GM21723 (cell line): ENCODE results near the gene POGLUT2.

Experiments
- ATAC-seq: cut with Tn5 transposase; IDR thresholded peaks from one replicate; pipeline ENCODE4 v1.9.1; 2021; ENCODE audit warnings: mild to moderate bottlenecking, moderate library complexity; ENCODE audit not compliant: unreplicated experiment

POGLUT2 gene

DNA sequence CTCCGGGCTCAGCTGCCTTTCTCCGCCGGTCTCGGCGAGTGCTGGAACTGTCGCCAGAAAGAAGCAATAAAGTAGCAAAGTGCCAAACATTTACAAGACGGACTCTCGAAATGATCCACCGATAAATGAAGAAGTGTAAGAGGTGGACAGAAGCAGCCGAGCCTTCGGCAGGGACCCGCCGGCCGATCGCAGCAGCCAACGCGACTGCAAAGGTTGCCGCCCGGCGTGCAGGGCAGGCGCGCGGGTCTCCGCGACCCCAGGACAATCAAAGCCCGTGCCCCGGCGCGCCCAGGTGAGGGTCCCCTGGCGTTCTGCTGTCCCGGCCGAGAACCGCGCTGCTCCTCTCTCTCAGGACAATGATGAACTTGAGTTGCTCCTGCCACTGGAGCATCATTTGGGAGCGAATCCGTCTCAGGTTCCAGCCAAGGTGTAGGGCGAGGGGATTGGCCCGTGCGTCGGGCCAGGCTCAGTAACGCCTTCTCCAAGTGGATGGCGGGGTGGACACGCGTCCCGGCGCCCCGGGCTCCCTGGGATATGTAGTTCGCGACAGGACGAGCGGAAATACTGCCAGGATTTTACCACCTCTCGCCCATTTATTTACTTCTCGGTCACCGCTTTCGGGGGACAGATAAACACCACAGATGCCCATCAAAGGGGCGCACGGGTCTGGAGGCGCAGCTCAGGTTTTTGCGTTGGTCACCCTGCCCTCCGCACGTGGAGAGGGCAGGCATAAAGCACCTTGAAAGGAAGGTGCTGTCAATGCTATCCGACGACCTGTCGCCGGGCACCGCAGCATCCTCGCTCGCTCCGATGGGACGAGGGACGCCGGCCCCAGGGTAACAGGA lies at the start of gene POGLUT2, which contains the start of gene BIVM:
TSS of gene POGLUT2 (minus strand) at position 396 of the 845 bp plus-strand sequence. CDS start at position 90, 306 bp downstream.
TSS of gene BIVM (plus strand) at position 539 of the 845 bp plus-strand sequence. CDS start 8,149 bp downstream, outside the sequence.
- peak; percentile 86 for ATAC-seq

DNA sequence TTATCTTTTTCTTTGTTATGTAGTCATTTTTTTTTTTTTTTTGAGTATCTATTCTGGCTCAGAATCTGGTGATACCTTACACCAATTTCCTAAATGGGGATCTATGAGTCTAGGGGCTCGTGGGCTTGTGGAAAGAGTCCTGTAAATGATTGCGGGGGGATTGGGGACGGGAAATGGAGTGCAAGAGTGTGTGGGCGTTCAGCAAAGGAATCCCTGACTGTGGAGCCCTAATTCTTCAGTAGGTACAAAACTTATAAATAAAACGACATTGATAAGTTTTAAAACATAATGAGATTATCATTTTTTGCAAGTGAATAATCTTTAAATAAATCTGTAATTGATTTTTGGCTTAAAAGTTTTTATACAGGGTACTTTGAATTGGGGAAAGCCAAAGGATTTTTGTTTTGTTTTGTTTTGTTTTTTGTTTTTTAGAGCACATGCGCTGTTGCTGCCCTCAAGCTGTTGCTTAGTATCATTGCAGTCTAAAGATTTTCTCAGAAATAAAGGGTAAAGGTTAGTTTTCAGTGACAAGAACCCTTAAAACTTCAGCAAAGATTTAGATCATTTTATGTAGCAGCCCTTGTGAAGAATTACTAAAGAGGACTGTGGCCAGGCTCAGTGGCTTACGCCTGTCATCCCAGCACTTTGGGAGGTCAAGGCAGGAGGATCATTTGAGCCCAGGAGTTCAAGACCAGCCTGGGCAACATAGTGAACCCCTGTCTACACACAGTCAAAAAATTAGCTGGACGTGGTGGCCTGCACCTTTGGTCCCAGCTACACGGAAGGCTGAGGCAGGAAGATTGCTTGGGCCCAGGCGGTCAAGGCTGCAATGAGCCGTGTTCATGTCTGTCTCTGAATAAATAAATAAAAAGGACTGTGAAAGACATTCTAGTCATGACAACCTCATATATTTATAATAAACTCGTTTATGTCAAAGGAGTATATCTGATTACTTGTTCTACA lies 48.8 kb upstream of the POGLUT2 start:
- ATAC-seq = no peak

DNA sequence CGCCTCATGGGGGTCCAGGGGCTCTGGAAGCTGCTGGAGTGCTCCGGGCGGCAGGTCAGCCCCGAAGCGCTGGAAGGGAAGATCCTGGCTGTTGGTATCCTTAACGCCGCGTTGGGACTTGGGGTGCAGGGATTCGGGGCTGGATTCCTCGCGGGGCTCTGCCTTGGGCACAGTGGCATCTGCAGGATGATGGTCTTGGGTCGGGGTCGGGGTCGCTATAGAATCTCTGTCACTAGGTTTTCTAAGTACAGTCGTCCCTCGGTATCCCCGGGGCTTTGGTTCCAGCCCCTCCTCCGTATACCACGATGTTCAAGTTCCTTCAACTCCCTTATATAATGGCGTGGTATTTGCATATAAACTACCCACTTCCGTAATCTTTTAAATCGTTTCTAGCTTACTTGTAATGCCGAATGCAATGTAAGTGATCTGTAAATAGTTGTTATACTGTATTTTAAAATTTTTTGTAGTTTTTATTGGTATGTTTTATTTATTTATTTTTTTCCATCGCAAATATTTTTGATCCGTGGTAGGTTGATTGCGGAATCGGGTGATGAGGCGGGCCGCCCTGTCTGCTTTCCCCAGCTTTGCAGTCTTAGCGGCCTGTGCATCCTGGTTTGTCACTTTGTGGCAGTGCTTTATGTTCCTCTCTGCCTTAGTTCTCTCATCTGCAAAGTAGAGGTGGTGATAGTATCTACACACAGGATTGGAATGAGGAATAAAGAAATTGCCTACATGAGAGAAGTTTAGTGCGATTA lies 47.7 kb upstream of the POGLUT2 start:
- ATAC-seq = peak; percentile 44

DNA sequence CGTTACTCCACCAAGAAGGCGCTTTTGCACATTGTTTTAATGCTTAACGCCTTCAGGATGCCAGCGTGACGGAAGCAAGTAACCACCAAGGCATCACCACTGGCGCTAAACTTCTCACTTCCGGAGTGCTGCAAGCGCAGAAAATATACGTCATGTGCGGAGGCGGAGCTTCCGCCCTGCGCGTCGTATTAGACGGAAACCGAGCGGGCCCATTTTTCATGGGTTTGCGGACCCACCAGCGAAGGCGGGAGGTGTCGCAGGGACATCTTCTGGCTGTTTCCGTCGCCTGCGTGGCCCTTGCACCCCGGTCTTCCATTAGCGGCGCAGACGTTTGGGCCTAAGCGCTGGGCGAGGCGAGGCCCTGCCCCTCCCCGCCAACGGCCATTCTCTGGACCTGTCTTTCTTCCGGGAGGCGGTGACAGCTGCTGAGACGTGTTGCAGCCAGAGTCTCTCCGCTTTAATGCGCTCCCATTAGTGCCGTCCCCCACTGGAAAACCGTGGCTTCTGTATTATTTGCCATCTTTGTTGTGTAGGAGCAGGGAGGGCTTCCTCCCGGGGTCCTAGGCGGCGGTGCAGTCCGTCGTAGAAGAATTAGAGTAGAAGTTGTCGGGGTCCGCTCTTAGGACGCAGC lies 47.0 kb upstream of the POGLUT2 start, which contains the start of gene ERCC5:
TSS of gene ERCC5 (plus strand) at position 403 of the 631 bp plus-strand sequence. CDS start 235 bp downstream, outside the sequence.
- peak; percentile 86 for ATAC-seq

DNA sequence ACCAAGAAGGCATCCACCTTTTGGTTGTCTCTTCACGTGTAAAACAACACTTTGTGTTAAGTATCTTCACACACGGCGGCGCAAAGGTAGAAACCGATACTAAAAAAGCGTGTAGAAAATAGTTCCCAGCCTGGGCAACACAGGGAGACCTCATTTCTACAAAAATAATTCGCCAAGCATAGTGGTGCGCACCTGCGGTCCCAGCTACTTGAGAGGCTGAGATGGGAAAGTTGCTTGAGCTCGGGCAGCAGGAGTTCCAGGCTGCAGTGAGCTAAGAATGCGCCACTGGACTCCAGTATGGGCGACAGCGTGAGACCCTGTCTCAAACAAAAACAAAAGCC lies 46.5 kb upstream of the POGLUT2 start:
- ATAC-seq = peak; percentile 22

DNA sequence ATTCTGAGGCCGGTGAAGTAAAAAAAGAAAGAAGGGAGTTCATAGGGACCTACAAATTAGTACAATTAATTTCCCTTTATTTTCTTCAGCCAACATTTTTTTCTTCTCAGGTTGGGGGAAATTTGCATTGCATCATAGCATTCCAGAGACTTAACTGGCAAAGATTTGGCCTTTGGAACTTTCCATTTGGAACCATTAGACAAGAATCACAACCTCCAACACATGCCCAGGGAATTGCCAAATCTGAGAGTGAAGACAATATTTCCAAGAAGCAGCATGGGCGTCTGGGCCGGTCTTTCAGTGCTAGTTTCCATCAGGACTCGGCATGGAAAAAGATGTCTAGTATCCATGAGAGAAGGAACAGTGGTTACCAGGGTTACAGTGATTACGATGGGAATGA lies 40.7 kb upstream of the POGLUT2 start:
- no peak for ATAC-seq

DNA sequence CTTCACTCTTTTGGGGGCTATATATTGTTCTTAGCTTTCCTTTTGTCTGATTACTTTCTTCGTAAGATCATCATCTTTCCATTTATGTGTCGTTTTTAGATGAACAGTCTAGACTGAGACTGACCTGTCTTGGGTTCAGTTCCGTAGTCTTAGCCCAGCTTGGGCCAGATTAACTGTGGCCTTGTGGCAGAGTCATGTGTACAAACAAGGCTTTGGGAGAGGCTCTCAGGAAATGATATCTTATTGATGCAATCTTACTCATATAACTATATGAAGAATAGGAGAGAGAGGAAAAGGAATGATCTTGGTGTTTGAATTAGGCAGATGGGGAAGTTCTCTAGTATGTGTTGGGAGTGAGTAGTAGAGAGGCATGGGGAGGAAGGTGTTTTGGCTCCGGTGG lies 40.2 kb upstream of the POGLUT2 start:
- no peak for ATAC-seq

DNA sequence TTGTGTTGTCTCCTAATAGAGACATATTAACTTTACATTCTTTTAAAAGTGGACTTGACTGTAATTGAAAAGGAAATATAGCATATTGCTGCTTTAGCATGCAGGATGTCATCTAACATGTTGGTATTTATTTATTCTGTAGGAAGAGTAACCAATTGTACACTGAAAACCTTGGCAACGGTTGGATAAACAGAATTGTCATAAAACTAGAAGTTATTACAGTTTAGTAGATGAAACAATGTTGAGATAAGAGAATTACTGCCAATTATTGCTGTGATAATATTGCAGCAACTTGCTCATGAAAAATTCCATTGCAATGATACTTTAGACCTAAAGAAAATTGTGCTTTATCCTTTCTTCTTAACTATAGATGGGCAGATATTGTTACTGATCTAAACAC lies 39.5 kb upstream of the POGLUT2 start:
- ATAC-seq = no peak

DNA sequence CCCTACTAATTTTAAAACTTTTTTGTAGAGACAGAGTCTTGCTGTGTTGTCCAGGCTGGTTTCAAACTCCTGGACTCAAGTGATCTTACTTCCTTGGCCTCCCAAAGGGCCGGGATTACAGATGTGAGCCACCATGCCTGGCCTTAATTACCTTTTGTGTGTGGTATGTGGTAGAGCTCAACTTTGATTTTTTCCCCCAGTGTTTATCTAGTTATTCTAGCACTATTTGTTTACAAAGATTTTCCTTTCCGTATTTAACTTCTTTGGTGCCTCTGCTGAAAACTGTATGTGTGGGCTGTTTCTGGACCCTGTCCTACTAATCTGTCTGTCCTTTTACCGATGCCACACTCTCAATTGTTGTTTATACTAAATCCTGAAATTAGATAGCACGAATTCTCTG lies 37.7 kb upstream of the POGLUT2 start:
- no peak for ATAC-seq

DNA sequence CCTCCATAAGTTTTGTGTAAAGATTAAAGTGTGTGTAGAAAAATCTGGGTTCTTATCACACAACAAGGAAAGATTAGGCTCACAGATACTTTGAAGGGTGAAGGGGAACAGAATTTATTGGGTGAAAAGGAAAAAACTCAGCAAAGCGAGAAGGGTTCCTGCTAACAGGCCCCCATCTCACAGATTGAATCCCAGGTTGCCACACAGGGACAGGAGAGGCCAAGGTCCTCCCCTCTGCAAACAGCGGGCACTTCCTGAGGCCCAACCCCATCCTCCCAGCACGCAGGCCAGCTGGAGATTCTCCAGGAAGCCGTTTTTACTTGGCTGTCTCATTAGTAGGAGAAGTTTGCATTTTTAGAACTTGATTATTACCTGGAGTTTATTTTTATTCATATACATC lies 31.9 kb upstream of the POGLUT2 start:
- ATAC-seq = no peak

DNA sequence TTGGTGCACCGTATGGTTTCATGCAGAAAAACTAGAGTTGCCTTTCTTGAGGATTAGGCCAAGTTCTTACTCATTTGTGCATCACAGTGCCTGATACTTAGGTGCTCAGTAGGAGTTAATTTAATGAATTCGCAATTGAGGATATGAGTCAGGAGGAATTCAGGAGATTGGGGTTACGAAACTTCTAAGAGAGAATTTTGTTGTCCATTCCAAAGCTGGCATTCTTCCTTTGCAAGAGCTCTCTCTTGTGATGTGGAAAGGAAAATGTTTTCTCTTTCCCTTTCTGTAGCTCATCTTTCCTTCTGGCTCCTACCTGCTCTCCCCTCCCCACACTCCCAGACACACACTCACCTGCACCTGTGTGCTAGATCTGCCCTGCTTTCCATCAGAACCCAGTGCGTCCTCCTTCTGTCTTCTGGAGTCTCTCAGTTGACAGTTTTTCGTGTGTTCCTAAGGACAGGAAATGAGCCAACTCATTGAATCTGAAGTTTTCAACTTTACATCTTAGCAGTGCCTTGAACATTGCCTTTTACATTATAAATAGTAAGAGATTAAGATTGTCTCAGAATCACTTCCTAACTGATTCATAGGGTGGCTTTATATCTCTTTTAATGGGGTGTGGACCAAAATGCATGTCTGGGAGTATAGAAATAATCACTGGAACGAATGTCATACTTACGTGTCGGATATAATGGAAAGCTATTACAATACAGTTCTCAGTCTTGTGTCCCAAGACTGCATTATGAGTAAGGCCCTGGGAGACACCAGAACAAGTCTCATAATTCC lies 27.3 kb upstream of the POGLUT2 start:
- no peak for ATAC-seq

DNA sequence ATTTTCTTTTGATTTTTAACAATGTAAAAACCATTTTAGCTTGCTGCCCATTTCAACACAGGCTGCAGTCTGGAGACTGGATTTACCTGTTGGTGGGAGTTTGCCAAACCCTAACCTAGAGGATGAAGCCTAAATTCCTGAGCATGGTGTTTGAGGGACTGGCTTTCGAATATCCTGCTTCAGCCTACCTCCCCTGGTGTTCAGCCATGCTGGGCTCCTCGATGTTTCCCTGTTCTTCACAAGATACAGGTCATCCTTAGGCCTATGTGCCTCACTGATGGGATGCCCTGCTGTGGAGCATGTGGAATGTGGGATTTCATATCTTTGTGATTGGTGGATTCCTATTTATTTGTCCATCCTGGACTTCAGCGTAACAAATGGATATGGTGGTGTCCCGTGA lies 26.6 kb upstream of the POGLUT2 start:
- ATAC-seq = no peak

DNA sequence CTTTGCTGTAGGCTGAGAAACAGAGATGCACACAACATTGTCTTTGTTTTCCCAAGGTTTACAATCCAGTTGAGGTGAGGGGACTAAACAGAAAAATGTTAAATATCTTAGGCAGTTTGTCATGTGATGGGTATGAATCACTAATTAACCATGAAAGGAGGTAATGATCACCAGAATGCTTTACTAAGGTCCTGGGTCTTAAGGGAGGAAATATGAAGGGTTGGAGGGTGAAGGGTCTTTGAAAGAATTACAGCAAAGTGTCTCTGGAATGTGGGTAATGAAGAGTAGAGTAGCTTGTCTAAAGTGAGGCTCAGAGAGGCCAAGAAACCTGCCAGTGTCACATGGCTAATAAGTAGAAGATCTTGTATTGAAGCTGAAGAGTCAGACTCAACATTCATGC lies 19.1 kb upstream of the POGLUT2 start:
- no peak for ATAC-seq

DNA sequence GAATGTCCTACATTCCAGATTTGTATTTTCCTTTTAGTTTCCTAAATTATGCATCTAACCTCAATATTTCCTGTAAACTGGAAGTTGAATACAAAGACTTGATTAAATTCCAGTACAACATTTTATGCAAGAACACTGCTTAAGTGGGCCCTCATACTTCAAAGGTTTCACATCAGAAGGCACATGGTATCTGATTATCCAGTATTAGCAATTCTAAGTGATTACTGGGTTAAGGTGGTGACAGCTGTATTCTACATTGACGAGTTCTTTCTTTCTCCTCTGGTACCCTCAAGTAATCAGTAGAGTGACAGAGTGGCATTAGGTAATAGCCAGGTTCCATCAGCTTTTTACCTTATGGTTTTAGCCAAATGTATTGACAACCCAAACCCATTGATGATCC lies 18.5 kb upstream of the POGLUT2 start:
- ATAC-seq = no peak

DNA sequence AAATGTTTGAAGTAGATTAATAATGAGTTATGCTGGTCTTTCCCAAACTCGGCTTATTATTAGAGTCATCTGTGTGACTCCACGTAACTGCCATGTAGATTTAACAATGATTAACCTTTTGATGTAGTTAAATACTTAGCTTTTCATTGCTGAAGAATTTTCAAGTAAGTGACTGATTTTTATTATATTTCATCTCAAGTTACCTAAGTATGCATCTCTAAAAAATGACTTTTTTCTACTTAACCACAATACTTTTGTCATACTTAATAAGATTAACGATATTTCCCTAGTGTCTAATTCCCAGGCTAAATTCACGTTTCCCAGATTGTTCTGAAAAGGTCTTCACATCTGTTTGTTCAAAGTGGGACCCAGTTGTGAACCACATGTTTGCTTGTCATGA lies 17.9 kb upstream of the POGLUT2 start:
- ATAC-seq = no peak

DNA sequence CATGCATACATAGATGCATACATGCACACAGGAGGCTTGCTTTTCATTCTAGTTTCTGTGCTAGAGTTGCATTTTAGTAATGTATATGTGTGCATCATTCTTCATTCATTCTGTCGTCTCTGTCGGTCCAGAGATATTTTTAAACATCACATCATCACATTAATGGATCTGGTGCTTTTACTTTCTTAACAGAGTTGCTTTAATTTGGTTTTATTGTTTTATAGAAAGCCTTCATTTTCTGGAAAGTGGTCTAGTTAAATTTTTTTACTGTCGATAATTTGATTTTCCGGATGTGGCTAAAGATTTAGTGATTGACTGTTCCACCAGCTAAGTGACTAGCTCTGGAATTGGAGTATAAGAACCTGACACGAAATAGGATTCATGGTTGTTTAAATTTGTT lies 17.0 kb upstream of the POGLUT2 start:
- no peak for ATAC-seq

DNA sequence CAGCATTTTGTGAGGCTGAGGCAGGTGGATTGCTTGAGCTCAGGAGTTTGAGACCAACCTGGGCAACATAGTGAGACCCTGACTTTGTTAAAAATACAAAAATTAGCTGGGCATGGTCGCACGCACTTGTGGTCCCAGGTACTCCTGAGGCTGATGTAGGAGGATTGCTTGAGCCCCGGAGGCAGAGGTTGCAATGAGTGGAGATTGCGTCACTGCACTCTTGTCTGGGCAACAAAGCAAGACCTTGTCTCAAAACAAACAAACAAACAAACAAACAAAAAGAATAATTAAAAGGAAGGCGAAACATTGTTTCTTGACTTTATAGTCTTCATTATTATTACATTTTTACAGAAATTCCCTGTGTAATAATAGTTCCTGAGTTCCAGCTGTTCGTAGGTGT lies 16.0 kb upstream of the POGLUT2 start:
- ATAC-seq = no peak

DNA sequence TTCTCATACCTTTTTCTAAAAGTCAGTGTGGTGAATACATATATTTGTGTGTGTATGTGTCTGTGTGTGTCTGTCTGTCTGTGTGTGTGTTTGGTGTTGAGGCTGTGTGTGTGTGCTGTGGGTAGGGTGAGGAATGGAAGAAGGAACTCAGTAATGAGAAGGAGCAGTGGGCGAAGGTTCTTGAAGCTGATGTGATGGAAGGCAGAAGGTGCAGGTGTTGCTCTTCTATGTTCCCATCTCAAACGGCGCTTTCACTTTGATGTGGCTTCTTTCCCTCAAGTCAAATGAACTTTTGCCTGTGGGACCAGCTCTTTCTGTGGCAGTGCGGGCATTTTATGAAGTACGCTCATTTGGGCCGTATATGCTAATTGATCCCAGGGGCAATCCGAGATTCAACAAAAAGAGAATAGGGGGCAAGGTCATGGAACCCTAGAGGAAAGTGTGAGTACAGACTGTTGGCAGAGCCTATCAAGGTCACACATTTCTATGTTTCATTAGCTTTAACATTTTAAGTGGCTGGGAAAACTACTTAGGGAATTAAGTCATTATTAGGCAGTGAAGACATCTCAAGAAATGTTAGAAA lies 15.3 kb upstream of the POGLUT2 start:
- peak; percentile 45 for ATAC-seq

DNA sequence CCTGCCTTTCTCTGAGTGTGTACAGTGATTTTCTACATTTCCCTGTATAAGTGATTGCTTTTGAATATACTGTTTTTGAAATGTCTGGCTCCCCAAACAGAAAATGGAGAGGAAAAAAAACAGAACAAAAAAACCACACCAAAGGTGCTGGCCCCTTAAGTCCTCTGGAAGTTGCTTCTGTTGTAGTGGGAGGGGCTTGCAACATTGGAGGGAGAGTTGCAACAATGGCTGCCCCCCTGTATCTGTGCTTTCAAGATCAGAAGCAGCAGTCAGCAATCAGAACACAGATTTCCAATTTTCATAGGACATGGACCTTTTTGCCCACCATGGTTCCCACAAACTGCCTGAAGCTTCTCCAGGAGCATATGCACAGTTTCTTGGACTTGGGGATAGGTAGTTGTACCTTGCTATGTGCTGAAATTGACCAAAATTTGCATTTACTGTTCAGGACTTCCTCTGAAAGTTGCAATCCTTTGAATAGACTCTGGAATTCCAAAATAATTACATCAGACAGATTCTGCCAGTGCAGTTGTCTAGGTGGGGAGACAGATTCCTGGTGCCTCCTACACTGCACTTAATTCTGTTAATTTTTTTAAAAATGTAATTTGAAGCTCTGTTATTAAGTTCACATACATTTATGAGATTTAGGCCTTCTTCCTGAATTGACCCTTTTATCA lies 14.0 kb upstream of the POGLUT2 start:
- ATAC-seq = no peak
